Activated naive CD8-positive, alpha-beta T cell (primary cell): ENCODE measurements around the gene SLC1A1.

Source experiments
- H3K27ac Mint-ChIP-seq: one replicate; pipeline ENCODE4 v1.8.0; 2021; ENCODE audit warnings: mixed read lengths
- H3K27me3 Mint-ChIP-seq: one replicate; pipeline ENCODE4 v1.8.0; 2021; ENCODE audit warnings: mixed read lengths
- H3K36me3 Mint-ChIP-seq: one replicate; pipeline ENCODE4 v1.8.0; 2021; ENCODE audit warnings: mixed read lengths
- H3K4me1 Mint-ChIP-seq: one replicate; pipeline ENCODE4 v1.8.0; 2021; ENCODE audit warnings: low read depth, mixed read lengths
- H3K4me3 Mint-ChIP-seq: one replicate; pipeline ENCODE4 v1.8.0; 2021; ENCODE audit warnings: mild to moderate bottlenecking, mixed read lengths
- H3K9me3 Mint-ChIP-seq: one replicate; pipeline ENCODE4 v1.8.0; 2021; ENCODE audit warnings: low read depth, mixed read lengths

Gene SLC1A1

GRCh38 chr9:4573176-4573575 is 82.9 kb downstream of the SLC1A1 start:
- no peaks in the 10 kb centered on the region for H3K9me3 Mint-ChIP-seq
- H3K27ac Mint-ChIP-seq = no peak overlapping the region
- no peak overlapping the region for H3K4me3 Mint-ChIP-seq
- H3K27me3 Mint-ChIP-seq = no peaks in the 10 kb centered on the region
- H3K4me1 Mint-ChIP-seq = peaks cover 24% of the 10 kb centered on the region
- peaks cover 5% of the 10 kb centered on the region for H3K36me3 Mint-ChIP-seq

- Mint-ChIP-seq H3K4me3 (no peak overlapping the region), H3K27me3 (no peaks in the 10 kb centered on the region), H3K4me1 (peaks cover 24% of the 10 kb centered on the region), H3K9me3 (no peaks in the 10 kb centered on the region), H3K27ac (no peak overlapping the region), H3K36me3 (peaks cover 7% of the 10 kb centered on the region)
Observed at GRCh38 chr9:4573634-4574389, 83.5 kb downstream of the SLC1A1 start.

- no peak overlapping the region for H3K4me3 Mint-ChIP-seq
Observed at GRCh38 chr9:4574657-4575243, 84.5 kb downstream of the SLC1A1 start.

GRCh38 chr9:4575997-4576396 is 85.7 kb downstream of the SLC1A1 start:
- peaks cover 5% of the 10 kb centered on the region for H3K36me3 Mint-ChIP-seq
- H3K4me3 Mint-ChIP-seq = no peak overlapping the region
- no peaks in the 10 kb centered on the region for H3K9me3 Mint-ChIP-seq
- no peaks in the 10 kb centered on the region for H3K27me3 Mint-ChIP-seq
- no peak overlapping the region for H3K27ac Mint-ChIP-seq
- H3K4me1 Mint-ChIP-seq = peaks cover 22% of the 10 kb centered on the region

More at GRCh38 chr9:4574657-4575243, 84.5 kb downstream of the SLC1A1 start:
- Mint-ChIP-seq H3K27ac (no peak overlapping the region), H3K9me3 (no peaks in the 10 kb centered on the region), H3K4me1 (peaks cover 24% of the 10 kb centered on the region), H3K36me3 (peaks cover 5% of the 10 kb centered on the region), H3K27me3 (no peaks in the 10 kb centered on the region)

GRCh38 chr9:4576448-4576847 is 86.2 kb downstream of the SLC1A1 start:
- H3K36me3 Mint-ChIP-seq = peaks cover 5% of the 10 kb centered on the region
- H3K4me3 Mint-ChIP-seq = no peak overlapping the region
- H3K4me1 Mint-ChIP-seq = peaks cover 22% of the 10 kb centered on the region
- H3K27ac Mint-ChIP-seq = no peak overlapping the region
- no peaks in the 10 kb centered on the region for H3K27me3 Mint-ChIP-seq
- H3K9me3 Mint-ChIP-seq = no peaks in the 10 kb centered on the region

GRCh38 chr9:4579001-4579400 is 88.7 kb downstream of the SLC1A1 start:
- H3K36me3 Mint-ChIP-seq = peaks cover 5% of the 10 kb centered on the region
- H3K4me3 Mint-ChIP-seq = no peak overlapping the region
- H3K27me3 Mint-ChIP-seq = no peaks in the 10 kb centered on the region

GRCh38 chr9:4581035-4581760 is 90.9 kb downstream of the SLC1A1 start:
- Mint-ChIP-seq H3K4me3 (no peak overlapping the region), H3K27ac (no peak overlapping the region), H3K4me1 (no peaks in the 10 kb centered on the region), H3K36me3 (peaks cover 5% of the 10 kb centered on the region), H3K9me3 (no peaks in the 10 kb centered on the region), H3K27me3 (no peaks in the 10 kb centered on the region)

More at GRCh38 chr9:4579001-4579400, 88.7 kb downstream of the SLC1A1 start:
- Mint-ChIP-seq H3K9me3 (no peaks in the 10 kb centered on the region), H3K27ac (no peak overlapping the region), H3K4me1 (peaks cover 3% of the 10 kb centered on the region)

GRCh38 chr9:4581861-4582565 is 91.7 kb downstream of the SLC1A1 start:
- H3K4me3 Mint-ChIP-seq = no peak overlapping the region
- H3K27ac Mint-ChIP-seq = no peak overlapping the region
- H3K36me3 Mint-ChIP-seq = peaks cover 3% of the 10 kb centered on the region
- no peaks in the 10 kb centered on the region for H3K27me3 Mint-ChIP-seq
- no peaks in the 10 kb centered on the region for H3K9me3 Mint-ChIP-seq
- H3K4me1 Mint-ChIP-seq = no peaks in the 10 kb centered on the region

- H3K4me1 Mint-ChIP-seq = no peaks in the 10 kb centered on the region
- H3K4me3 Mint-ChIP-seq = no peak overlapping the region
- H3K27me3 Mint-ChIP-seq = no peaks in the 10 kb centered on the region
- H3K9me3 Mint-ChIP-seq = no peaks in the 10 kb centered on the region
- H3K36me3 Mint-ChIP-seq = peaks cover 3% of the 10 kb centered on the region
- H3K27ac Mint-ChIP-seq = no peak overlapping the region
Observed at GRCh38 chr9:4583001-4583400, 92.7 kb downstream of the SLC1A1 start.

GRCh38 chr9:4584636-4585035 is 94.4 kb downstream of the SLC1A1 start:
- Mint-ChIP-seq H3K27me3 (no peaks in the 10 kb centered on the region), H3K36me3 (peaks cover 2% of the 10 kb centered on the region), H3K27ac (no peak overlapping the region), H3K4me3 (no peak overlapping the region), H3K9me3 (no peaks in the 10 kb centered on the region), H3K4me1 (peaks cover 2% of the 10 kb centered on the region)

- Mint-ChIP-seq H3K4me3 (no peak overlapping the region), H3K27me3 (no peaks in the 10 kb centered on the region), H3K4me1 (peaks cover 2% of the 10 kb centered on the region), H3K27ac (no peak overlapping the region), H3K36me3 (peaks cover 2% of the 10 kb centered on the region), H3K9me3 (no peaks in the 10 kb centered on the region)
Observed at GRCh38 chr9:4585135-4585534, 94.9 kb downstream of the SLC1A1 start.

- no peaks in the 10 kb centered on the region for H3K9me3 Mint-ChIP-seq
- H3K27me3 Mint-ChIP-seq = no peaks in the 10 kb centered on the region
- no peak overlapping the region for H3K27ac Mint-ChIP-seq
- H3K36me3 Mint-ChIP-seq = peaks cover 2% of the 10 kb centered on the region
- H3K4me1 Mint-ChIP-seq = peaks cover 3% of the 10 kb centered on the region
- H3K4me3 Mint-ChIP-seq = no peak overlapping the region
Observed at GRCh38 chr9:4588721-4589120, 98.5 kb downstream of the SLC1A1 start.

- Mint-ChIP-seq H3K9me3 (no peaks in the 10 kb centered on the region), H3K27ac (no peak overlapping the region), H3K4me3 (no peak overlapping the region), H3K4me1 (peaks cover 17% of the 10 kb centered on the region), H3K36me3 (peaks cover 2% of the 10 kb centered on the region), H3K27me3 (no peaks in the 10 kb centered on the region)
Observed at GRCh38 chr9:4590430-4591122, 100.3 kb downstream of the SLC1A1 start.

GRCh38 chr9:4591123-4591500 is 100.8 kb downstream of the SLC1A1 start:
- H3K4me1 Mint-ChIP-seq = peaks cover 22% of the 10 kb centered on the region
- no peaks in the 10 kb centered on the region for H3K27me3 Mint-ChIP-seq
- no peaks in the 10 kb centered on the region for H3K9me3 Mint-ChIP-seq
- no peak overlapping the region for H3K27ac Mint-ChIP-seq
- peaks cover 2% of the 10 kb centered on the region for H3K36me3 Mint-ChIP-seq
- no peak overlapping the region for H3K4me3 Mint-ChIP-seq
